Cardiac fibroblast (primary cell): ENCODE data around the gene CEP112.

ENCODE experiments used
- DNase-seq, 2 donors: peaks; one replicate each; pipeline versions ENCODE4 v3.0.0 to v3.0.0-alpha.2; 2010; ENCODE audit warnings: low read depth in 2 of 2
- H3K4me3 ChIP-seq, 2 donors: replicated peaks in 1 of 2; 1 replicate in 1 of 2; 2 replicates in 1 of 2; pipeline ENCODE4 v1.5.1; 2011; ENCODE audit warnings: low read depth in 2 of 2, low read length in 2 of 2, mild to moderate bottlenecking in 2 of 2, moderate library complexity in 1 of 2
- CTCF ChIP-seq: IDR thresholded peaks from one replicate; pipeline ENCODE4 v1.5.1; 2011; ENCODE audit warnings: low read depth, mild to moderate bottlenecking, low read length, inconsistent platforms

The CEP112 gene

GRCh38 chr17:66177048-66177447, 14.9 kb downstream of the CEP112 start:
- TF ChIP-seq CTCF, result no peak
- no peak for DNase-seq
- H3K4me3 ChIP-seq, result no peak overlapping the region

- DNase-seq, result peak in 1 of 2 donors; percentile 9
- no peak for TF ChIP-seq CTCF
- H3K4me3 ChIP-seq, result no peak overlapping the region
These were observed 16.0 kb downstream of the CEP112 start for GRCh38 chr17:66175892-66176291.

GRCh38 chr17:66172691-66173223, 19.2 kb downstream of the CEP112 start:
- no peak for TF ChIP-seq CTCF
- no peak for DNase-seq
- H3K4me3 ChIP-seq, result no peak overlapping the region

GRCh38 chr17:66172144-66172543, 19.8 kb downstream of the CEP112 start:
- TF ChIP-seq CTCF, result no peak
- DNase-seq, result no peak
- no peak overlapping the region for H3K4me3 ChIP-seq

GRCh38 chr17:66171692-66172091, 20.2 kb downstream of the CEP112 start:
- no peak for DNase-seq
- H3K4me3 ChIP-seq, result no peak overlapping the region
- TF ChIP-seq CTCF, result no peak

GRCh38 chr17:66171172-66171571, 20.8 kb downstream of the CEP112 start:
- no peak for DNase-seq
- H3K4me3 ChIP-seq, result no peak overlapping the region
- no peak for TF ChIP-seq CTCF

GRCh38 chr17:66169839-66170238, 22.1 kb downstream of the CEP112 start:
- TF ChIP-seq CTCF, result no peak
- no peak overlapping the region for H3K4me3 ChIP-seq
- DNase-seq, result no peak
